Measurements from ENCODE around the gene UCN. TPM values are rescaled to one million over a fixed set of nuclear protein-coding genes. Genes with fewer than 3 reads are reported as not detected.

Gene UCN
- total and polyA plus RNA-seq, 4 donors, result 0.25 to 0.83 (median 0.42) TPM; not detected in 1

DNA sequence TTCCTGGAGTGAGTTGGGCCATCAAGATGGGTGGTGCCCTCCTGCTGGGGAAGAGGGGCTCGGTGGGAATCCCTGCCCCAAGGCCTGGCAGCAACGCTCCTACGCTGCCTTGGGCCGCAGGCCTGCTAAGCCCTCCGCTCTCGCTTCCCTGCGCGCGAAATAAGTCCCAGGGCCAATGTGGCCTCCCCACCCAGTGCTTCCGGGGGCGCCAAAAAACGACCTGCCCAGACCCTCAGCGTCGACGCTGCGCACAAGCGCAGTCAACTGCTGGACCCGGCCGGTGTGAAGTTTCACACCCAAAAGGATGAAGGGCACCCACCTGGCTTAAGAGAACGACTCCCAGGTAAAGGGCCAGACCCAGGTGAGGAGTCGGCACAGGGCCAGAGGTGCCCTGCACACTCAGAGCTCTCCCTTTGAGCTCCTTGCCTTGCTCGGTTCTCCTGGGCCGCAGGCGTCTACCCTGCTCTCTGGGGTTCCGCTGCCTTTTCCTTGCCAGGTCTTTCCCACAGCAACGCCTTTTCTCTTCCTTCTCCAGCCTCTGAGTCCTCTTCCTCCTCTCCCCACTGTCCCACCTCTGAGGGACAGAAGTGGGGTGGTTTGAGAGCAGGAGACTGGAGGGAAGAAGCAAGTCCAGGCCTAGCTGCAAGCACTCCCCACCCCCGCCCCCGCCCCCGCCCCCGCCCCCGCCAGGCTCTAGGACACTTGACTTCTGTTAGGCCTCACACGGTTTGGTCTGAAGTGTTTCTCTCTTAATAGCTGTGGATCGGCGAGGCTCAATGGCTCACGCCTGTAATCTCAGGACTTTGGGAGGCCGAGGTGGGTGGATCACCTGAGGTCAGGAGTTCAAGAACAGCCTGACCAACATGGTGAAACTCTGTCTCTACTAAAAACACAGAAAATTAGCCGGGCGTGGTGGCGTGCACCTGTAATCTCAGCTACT is 32.8 kb downstream of the UCN start, which contains the start of gene DNAJC5G:
DNAJC5G (plus strand) TSS at position 223 of the 940 bp plus-strand sequence. CDS start 1,296 bp downstream, outside the sequence.
- Histone ChIP-seq H3K4me1 (ENCODE audit: control insufficient read depth in 4 of 4, insufficient read depth in 4 of 4, low read length in 3 of 4) (peaks cover 0 to 3% (median 0%) of the 10 kb centered on the region in 4 donors), H3K9ac (ENCODE audit: low read depth in 1 of 2, low read length in 2 of 2) (no peak within 1 kb of the TSS), H3K27me3 (ENCODE audit: control insufficient read depth in 4 of 4, insufficient read depth in 4 of 4, low read length in 3 of 4) (no peaks in the 10 kb centered on the region), H3K36me3 (ENCODE audit: control insufficient read depth in 4 of 4, insufficient read depth in 3 of 4, low read depth in 1 of 4, low read length in 3 of 4) (no peaks in the 10 kb centered on the region), H3K9me3 (ENCODE audit: control insufficient read depth in 4 of 4, low read length in 3 of 4) (no peaks in the 10 kb centered on the region), H3K4me3 (ENCODE audit: low read depth in 1 of 3, low read length in 3 of 3) (no peak within 1 kb of the TSS), H3K27ac (ENCODE audit: low read depth in 1 of 2, low read length in 2 of 2) (no peak within 1 kb of the TSS)
- TF ChIP-seq RXRA (IDR thresholded peaks at IDR 0.05) (no peak), FOXA2 (IDR thresholded peaks at IDR 0.05) (no peak), HNF4G (IDR thresholded peaks at IDR 0.05) (no peak), TAF1 (conservative IDR thresholded peaks at IDR 0.05) (no peak), FOXA1 (IDR thresholded peaks at IDR 0.05) (no peak), GABPA (IDR thresholded peaks at IDR 0.05 in 1 of 2, conservative IDR thresholded peaks at IDR 0.05 in 1 of 2) (no peak), EGR1 (IDR thresholded peaks at IDR 0.05; ENCODE audit: low read depth in 2 of 2) (no peak), SP1 (IDR thresholded peaks at IDR 0.05) (no peak), YY1 (IDR thresholded peaks at IDR 0.05) (no peak)
- TF ChIP-seq, protein P1, sequence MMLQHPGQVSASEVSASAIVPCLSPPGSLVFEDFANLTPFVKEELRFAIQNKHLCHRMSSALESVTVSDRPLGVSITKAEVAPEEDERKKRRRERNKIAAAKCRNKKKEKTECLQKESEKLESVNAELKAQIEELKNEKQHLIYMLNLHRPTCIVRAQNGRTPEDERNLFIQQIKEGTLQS (IDR thresholded peaks at IDR 0.05), result no peak
- TF ChIP-seq, protein P2, sequence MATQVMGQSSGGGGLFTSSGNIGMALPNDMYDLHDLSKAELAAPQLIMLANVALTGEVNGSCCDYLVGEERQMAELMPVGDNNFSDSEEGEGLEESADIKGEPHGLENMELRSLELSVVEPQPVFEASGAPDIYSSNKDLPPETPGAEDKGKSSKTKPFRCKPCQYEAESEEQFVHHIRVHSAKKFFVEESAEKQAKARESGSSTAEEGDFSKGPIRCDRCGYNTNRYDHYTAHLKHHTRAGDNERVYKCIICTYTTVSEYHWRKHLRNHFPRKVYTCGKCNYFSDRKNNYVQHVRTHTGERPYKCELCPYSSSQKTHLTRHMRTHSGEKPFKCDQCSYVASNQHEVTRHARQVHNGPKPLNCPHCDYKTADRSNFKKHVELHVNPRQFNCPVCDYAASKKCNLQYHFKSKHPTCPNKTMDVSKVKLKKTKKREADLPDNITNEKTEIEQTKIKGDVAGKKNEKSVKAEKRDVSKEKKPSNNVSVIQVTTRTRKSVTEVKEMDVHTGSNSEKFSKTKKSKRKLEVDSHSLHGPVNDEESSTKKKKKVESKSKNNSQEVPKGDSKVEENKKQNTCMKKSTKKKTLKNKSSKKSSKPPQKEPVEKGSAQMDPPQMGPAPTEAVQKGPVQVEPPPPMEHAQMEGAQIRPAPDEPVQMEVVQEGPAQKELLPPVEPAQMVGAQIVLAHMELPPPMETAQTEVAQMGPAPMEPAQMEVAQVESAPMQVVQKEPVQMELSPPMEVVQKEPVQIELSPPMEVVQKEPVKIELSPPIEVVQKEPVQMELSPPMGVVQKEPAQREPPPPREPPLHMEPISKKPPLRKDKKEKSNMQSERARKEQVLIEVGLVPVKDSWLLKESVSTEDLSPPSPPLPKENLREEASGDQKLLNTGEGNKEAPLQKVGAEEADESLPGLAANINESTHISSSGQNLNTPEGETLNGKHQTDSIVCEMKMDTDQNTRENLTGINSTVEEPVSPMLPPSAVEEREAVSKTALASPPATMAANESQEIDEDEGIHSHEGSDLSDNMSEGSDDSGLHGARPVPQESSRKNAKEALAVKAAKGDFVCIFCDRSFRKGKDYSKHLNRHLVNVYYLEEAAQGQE (IDR thresholded peaks at IDR 0.05), result no peak
- TF ChIP-seq, protein P3, sequence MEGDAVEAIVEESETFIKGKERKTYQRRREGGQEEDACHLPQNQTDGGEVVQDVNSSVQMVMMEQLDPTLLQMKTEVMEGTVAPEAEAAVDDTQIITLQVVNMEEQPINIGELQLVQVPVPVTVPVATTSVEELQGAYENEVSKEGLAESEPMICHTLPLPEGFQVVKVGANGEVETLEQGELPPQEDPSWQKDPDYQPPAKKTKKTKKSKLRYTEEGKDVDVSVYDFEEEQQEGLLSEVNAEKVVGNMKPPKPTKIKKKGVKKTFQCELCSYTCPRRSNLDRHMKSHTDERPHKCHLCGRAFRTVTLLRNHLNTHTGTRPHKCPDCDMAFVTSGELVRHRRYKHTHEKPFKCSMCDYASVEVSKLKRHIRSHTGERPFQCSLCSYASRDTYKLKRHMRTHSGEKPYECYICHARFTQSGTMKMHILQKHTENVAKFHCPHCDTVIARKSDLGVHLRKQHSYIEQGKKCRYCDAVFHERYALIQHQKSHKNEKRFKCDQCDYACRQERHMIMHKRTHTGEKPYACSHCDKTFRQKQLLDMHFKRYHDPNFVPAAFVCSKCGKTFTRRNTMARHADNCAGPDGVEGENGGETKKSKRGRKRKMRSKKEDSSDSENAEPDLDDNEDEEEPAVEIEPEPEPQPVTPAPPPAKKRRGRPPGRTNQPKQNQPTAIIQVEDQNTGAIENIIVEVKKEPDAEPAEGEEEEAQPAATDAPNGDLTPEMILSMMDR (IDR thresholded peaks at IDR 0.05; ENCODE audit: low read depth, low read length, missing input control), result no peak
- TF ChIP-seq, protein P4, sequence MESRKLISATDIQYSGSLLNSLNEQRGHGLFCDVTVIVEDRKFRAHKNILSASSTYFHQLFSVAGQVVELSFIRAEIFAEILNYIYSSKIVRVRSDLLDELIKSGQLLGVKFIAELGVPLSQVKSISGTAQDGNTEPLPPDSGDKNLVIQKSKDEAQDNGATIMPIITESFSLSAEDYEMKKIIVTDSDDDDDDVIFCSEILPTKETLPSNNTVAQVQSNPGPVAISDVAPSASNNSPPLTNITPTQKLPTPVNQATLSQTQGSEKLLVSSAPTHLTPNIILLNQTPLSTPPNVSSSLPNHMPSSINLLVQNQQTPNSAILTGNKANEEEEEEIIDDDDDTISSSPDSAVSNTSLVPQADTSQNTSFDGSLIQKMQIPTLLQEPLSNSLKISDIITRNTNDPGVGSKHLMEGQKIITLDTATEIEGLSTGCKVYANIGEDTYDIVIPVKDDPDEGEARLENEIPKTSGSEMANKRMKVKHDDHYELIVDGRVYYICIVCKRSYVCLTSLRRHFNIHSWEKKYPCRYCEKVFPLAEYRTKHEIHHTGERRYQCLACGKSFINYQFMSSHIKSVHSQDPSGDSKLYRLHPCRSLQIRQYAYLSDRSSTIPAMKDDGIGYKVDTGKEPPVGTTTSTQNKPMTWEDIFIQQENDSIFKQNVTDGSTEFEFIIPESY (IDR thresholded peaks at IDR 0.05), result no peak
- WGBS, result 82% methylated on average over 39 of the region's 39 CpGs
- no peak for DNase-seq (ENCODE audit: low spot score)

All from liver (tissue), 9 donors.